Measurements from ENCODE around the gene AJM1. TPM values are rescaled to one million over a fixed set of nuclear protein-coding genes. Genes with fewer than 3 reads are reported as not detected.
A peak's percentile ranks its signal among the peaks of the same experiment; 100 is the strongest.

Gene AJM1
- total and polyA plus RNA-seq, 2 of the 8 experiments (the other 6 are each of a cell fraction or from before 2014, with no cell fraction given), result 0.12 to 0.97 TPM

DNA sequence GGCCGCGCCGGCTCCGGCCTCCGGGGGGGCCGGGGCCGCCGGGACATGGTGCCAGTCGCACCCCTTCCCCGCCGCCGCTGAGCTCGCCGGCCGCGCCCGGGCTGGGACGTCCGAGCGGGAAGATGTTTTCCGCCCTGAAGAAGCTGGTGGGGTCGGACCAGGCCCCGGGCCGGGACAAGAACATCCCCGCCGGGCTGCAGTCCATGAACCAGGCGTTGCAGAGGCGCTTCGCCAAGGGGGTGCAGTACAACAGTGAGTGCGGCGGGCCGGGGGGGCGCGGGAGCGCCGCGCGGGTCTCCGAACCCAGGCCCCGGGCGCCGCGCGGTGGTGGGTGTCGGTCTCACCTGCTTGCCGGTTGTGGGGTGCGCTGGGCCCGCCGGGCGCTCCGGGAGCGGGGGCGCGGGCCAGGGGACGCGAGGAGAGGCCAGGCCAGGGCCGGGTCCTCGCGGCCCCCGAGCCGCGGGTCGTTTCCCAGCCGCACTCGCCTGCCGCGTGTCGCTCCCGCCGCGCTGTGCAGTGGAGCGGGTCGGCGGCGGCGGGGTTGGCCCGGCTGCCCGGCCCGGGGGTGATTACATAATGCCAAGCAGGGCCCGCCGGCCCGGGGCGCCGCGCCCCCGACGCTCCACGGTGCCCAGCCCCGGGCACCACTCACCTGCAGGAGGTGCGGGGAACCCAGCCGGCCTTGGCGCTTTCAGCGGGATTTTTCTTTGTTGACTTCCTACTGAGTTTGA is 34.0 kb upstream of the AJM1 start (continued):
- 0 out of 2 replicates have a peak, but pooled peaks have one; percentile 48 for TF ChIP-seq TAF1 (IDR thresholded peaks at IDR 0.05; ENCODE audit: low read depth, low read length)
- no peak for TF ChIP-seq FOSL1 (IDR thresholded peaks at IDR 0.05; ENCODE audit: insufficient read depth, low read depth, low read length)
- peak; percentile 54 for TF ChIP-seq PHF8 (conservative IDR thresholded peaks at IDR 0.05; ENCODE audit: low read depth, low read length)
- TF ChIP-seq RNF2 (IDR thresholded peaks at IDR 0.05; ENCODE audit: borderline replicate concordance, low read depth, low read length, missing control alignments, poor library complexity, severe bottlenecking), result no peak
- no peak for TF ChIP-seq EZH2 (IDR thresholded peaks at IDR 0.05; ENCODE audit: low read depth, low read length, severe bottlenecking)
- TF ChIP-seq, protein P1, sequence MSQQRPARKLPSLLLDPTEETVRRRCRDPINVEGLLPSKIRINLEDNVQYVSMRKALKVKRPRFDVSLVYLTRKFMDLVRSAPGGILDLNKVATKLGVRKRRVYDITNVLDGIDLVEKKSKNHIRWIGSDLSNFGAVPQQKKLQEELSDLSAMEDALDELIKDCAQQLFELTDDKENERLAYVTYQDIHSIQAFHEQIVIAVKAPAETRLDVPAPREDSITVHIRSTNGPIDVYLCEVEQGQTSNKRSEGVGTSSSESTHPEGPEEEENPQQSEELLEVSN (IDR thresholded peaks at IDR 0.05), result 0 out of 2 replicates have a peak, but pooled peaks have one; percentile 11

All from H1 (cell line).